Lower leg skin (tissue), 4 donors: ENCODE measurements around the gene TAS2R5. TPM values are rescaled to one million over a fixed set of nuclear protein-coding genes. Genes with fewer than 3 reads are reported as not detected.
"Not testable (repeated sequence)": the region's sequence is repeated elsewhere in the genome, so short reads cannot be mapped to it uniquely, and the experiment has no call there.

Source experiments
- DNase-seq, 2 donors: peaks; one replicate each; pipeline ENCODE4 v3.0.0-alpha.2; 2019; ENCODE audit warnings: low spot score in 2 of 2
- H3K4me3 ChIP-seq: fragments of 200-600 bp; sonication (generic); 2 replicates; pipeline ENCODE4 v1.5.1; 2017; ENCODE audit warnings: mild to moderate bottlenecking, low read depth; ENCODE audit not compliant: poor library complexity, severe bottlenecking
- POLR2A ChIP-seq, 2 donors: fragments of 450-650 bp; IDR thresholded peaks; one replicate each; pipeline ENCODE4 v1.6.1; 2016 to 2017; ENCODE audit warnings: antibody characterized with exemption in 2 of 2, mild to moderate bottlenecking in 1 of 2, moderate library complexity in 1 of 2
- WGBS, 2 donors: methylation state at CpG; one replicate each; pipeline ENCODE4 v1.1.5; 2018; 5-methylcytosine and 5-hydroxymethylcytosine counted together
- intact Hi-C: fragments of 100-400 bp; cut with DNase I; formaldehyde crosslinking; loops from one replicate; pipeline ENCODE4 v1.15.0; 2023; ENCODE audit warnings: low total_unique reads
- total RNA-seq, 4 donors: library from RNA; depleted of rRNA; stranded (reverse); fragments of >200 nt; gene quantifications; one replicate each; pipeline ENCODE4 v1.1.0, GENCODE V29; 2016
- TF ChIP-seq, protein P1 (sequence below), 3 donors: fragments of 450-650 bp; IDR thresholded peaks; one replicate each; pipeline ENCODE4 v1.5.1; 2016; ENCODE audit warnings: antibody characterized with exemption in 3 of 3, mild to moderate bottlenecking in 3 of 3, moderate library complexity in 2 of 3

Gene TAS2R5
- total RNA-seq, 4 donors from 2014 or later, result 1.3 to 2.1 (median 1.7) TPM

DNA sequence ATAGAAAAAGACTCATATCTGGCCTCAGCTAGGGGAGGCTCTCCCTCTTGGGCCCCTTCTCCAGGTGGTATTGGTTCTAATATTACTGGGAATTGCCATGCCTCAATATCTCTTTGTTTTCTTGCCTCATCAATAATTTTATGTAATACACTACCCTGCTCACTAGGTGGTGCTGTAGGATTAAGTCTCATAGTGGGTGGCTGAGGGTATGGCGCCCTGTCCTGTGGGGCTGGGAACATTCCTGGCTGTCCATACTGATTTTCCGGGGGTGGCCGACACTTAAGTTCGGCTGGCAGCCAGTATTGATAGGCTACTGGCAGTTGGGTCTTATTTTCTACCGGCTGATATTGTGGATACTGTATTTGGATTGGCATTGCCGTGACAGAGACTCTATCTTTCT lies 35.1 kb upstream of the TAS2R5 start:
- WGBS, 2 donors, result 81 to 97% methylated on average over 6 of the region's 6 CpGs
- intact Hi-C loops, result no loop called here
- no peak for TF ChIP-seq POLR2A (IDR thresholded peaks at IDR 0.05)
- TF ChIP-seq, protein P1, sequence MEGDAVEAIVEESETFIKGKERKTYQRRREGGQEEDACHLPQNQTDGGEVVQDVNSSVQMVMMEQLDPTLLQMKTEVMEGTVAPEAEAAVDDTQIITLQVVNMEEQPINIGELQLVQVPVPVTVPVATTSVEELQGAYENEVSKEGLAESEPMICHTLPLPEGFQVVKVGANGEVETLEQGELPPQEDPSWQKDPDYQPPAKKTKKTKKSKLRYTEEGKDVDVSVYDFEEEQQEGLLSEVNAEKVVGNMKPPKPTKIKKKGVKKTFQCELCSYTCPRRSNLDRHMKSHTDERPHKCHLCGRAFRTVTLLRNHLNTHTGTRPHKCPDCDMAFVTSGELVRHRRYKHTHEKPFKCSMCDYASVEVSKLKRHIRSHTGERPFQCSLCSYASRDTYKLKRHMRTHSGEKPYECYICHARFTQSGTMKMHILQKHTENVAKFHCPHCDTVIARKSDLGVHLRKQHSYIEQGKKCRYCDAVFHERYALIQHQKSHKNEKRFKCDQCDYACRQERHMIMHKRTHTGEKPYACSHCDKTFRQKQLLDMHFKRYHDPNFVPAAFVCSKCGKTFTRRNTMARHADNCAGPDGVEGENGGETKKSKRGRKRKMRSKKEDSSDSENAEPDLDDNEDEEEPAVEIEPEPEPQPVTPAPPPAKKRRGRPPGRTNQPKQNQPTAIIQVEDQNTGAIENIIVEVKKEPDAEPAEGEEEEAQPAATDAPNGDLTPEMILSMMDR (IDR thresholded peaks at IDR 0.05), result no peak
- H3K4me3 ChIP-seq, result no peak overlapping the region
- no peak for DNase-seq

DNA sequence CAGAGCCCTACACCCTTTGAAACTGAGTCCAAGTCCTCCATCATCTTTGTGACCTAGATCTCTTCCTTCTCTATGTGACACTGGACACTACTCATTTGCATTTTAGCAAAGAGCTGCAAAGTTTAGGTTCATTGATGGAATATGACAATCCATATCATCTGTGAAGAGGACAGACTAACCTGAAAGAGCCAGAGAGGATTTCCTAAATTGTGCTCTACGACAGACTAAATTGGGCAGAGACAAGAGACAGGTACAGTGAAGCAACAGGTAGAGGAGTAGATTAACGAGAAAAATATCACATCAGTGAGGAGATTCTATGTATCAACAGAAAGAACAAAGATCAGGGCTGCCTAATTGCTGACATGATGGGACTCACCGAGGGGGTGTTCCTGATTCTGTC lies 26.2 kb upstream of the TAS2R5 start, which contains the start of gene TAS2R3:
TAS2R3 (plus strand) TSS at position 301 of the 400 bp plus-strand sequence; CDS start at position 363, 62 bp downstream.
- TF ChIP-seq POLR2A (IDR thresholded peaks at IDR 0.05), result no peak
- intact Hi-C loops, result no loop called here
- 96% methylated on average over 3 of the region's 3 CpGs for WGBS, 2 donors
- H3K4me3 ChIP-seq, result no peak within 1 kb of the TSS
- DNase-seq, result no peak

DNA sequence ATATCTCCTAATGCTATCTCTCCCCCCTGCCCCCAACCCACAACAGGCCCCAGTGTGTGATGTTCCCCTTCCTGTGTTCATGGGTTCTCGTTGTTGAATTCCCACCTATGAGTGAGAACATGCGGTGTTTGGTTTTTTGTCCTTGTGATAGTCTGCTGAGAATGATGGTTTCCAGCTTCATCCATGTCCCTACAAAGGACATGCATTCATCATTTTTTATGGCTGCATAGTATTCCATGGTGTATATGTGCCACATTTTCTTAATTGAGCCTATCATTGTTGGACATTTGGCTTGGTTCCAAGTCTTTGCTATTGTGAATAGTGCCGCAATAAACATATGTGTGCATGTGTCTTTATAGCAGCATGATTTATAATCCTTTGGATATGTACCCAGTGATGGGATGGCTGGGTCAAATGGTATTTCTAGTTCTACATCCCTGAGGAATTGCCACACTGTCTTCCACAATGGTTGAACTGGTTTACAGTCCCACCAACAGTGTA lies 19.9 kb upstream of the TAS2R5 start:
- intact Hi-C loops, DNase-seq, H3K4me3 ChIP-seq: not testable (repeated sequence)
- WGBS, 2 donors, result 94 to 99% methylated on average over 3 of the region's 3 CpGs

DNA sequence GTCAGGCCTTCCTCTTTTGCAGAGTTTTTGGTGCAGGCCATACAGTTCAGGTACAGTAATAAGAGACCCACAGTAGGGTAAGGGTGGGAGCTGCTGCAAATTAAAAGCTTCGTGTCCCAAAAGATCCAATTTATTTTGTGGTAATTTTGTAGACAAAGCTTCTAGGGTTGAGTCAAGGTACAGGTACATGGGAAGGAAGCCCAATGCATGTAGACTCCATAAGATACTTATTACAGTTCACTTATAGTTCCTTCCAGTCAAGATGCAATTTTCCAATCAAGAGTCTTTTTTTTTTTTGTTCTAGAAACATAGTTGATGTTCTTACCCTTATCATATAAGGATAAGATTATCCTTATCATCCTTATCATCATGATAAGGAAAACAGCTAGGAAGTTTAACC lies 13.6 kb upstream of the TAS2R5 start, which contains the start of gene TAS2R4:
TAS2R4 (plus strand) TSS at position 301 of the 400 bp plus-strand sequence. CDS start 1,815 bp downstream, outside the sequence.
- no peak for TF ChIP-seq POLR2A (IDR thresholded peaks at IDR 0.05)
- TF ChIP-seq, protein P1 (IDR thresholded peaks at IDR 0.05), result no peak
- 91 to 100% methylated on average over 1 of the region's 1 CpG for WGBS, 2 donors
- no peak for DNase-seq
- intact Hi-C loops, result no loop called here
- H3K4me3 ChIP-seq, result no peak within 1 kb of the TSS

DNA sequence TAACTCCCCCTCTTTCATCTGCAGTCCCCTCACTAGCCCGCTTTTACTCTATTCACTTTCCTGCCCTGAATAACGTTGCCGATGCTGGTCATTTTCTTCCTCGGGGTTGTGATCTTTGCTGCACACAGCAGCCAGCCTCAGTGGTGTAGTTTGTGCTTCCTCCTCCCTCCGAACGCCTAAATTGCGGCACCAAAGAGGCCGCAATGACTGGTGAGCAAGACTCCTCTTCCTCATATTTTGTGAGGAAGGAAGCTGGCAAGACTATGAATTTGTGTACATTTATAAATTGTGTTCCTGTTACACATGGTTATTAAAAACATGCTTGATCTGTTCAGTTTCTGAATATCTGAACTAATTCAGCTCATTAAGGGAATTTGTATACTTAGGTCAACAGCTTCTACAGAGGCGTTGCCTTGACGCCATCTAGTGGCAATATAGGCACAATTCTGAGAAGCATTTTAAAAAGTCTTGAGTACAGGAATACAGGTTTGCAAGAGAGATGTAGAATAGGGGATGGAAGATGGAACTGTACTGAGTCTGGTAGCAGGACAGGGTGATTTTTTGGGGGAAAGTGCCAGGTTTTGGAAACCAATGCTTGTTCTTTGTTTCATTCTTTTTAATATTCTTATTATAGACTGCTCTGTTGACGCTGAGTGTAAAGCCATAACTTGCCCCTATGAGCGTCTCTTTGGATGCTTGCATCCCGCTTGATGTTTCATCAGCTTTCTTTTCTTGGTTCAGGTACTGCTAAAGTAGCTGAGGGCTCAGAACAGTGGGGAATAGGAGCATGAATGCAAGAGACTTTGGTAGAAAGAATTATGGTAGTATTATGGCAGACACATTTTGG lies 4.1 kb upstream of the TAS2R5 start:
- TF ChIP-seq, protein P1 (IDR thresholded peaks at IDR 0.05), result no peak
- TF ChIP-seq POLR2A (IDR thresholded peaks at IDR 0.05), result no peak
- H3K4me3 ChIP-seq, result no peak overlapping the region
- no peak for DNase-seq
- intact Hi-C loops, result no loop called here
- 70% methylated on average over 13 of the region's 13 CpGs for WGBS, 2 donors

DNA sequence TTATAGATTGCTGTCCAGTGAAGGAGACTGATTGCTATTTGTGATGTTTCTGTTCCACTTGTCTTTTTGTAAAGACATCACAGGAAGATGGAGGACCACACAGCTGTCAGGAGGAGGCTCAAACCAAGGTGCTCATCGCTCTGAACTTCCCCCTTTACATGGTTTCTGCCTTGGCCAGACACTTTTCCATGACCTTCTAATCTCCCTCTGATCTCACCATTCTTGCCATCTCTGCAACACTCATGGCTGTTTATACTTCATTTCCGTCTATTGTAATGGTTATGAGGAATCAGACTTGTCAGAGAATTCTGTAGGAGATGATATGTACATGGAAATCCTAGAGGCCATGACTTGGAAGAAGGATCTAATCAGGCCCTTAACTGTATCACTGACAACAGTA lies 1.7 kb upstream of the TAS2R5 start:
- 85 to 87% methylated on average over 2 of the region's 2 CpGs for WGBS, 2 donors
- no peak overlapping the region for H3K4me3 ChIP-seq
- intact Hi-C loops, result no loop called here
- TF ChIP-seq, protein P1 (IDR thresholded peaks at IDR 0.05), result no peak
- no peak for TF ChIP-seq POLR2A (IDR thresholded peaks at IDR 0.05)
- no peak for DNase-seq
